ENCODE results near the gene COL18A1. TPM values are rescaled to one million over a fixed set of nuclear protein-coding genes. Genes with fewer than 3 reads are reported as not detected.

Gene COL18A1
- polyA plus RNA-seq, 3 donors from 2014 or later = 0.30 to 1.8 (median 0.46) TPM

DNA sequence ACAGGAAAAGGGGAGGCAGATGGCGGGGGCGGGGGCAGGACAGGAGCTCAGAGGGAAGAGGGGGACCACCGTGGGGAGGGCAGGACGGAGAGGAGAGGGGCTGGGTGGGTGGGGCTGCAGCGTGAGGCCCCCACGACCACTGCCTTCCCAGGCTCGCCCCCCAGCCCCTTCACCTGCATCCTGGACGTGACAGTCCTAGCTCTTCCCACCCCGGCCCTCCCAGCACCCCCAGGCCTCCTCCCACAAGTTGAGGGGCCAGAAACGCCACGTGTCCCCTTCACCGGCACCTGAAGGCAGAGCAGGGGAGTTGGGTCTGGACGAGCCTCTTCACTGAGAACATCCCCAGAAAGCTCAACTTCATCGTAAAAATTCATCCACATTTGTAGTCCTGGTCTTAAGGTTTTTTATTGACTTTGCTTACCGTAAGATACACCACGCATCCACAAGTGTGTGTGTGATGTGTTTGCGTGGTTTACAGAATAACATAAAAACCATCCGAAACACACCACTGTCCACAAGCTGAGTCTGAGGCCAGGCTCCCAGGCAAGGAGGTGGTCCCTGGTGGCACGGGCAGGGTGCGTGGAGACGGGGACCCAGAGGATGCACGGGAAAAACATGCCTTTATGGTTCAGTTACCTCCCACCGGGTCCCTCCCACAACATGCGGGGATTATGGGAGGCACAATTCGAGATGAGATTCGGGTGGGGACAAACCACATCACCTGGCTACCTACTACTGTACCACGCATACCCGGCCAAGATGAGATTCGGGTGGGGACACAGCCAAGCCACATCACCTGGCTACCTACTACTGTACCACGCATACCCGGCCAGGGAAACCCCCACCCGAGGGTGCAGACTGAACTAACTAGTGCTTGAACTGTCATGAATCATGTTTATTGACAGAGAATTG is 13.9 kb upstream of the COL18A1 start:
- no peak for DNase-seq
- Mint-ChIP-seq H3K9me3 (no peaks in the 10 kb centered on the region), H3K4me3 (no peak overlapping the region), H3K27ac (no peak overlapping the region), H3K4me1 (no peaks in the 10 kb centered on the region), H3K36me3 (no peaks in the 10 kb centered on the region), H3K27me3 (ENCODE audit: low read depth in 3 of 3) (peaks cover 2 to 17% (median 2%) of the 10 kb centered on the region in 3 donors)

GRCh38 chr21:45391743-45392572 is 13.0 kb upstream of the COL18A1 start:
- no peak overlapping the region for H3K27ac Mint-ChIP-seq
- no peak overlapping the region for H3K4me3 Mint-ChIP-seq
- H3K27me3 Mint-ChIP-seq (ENCODE audit: low read depth in 3 of 3) = peaks cover 2 to 17% (median 2%) of the 10 kb centered on the region in 3 donors
- no peak for DNase-seq
- H3K4me1 Mint-ChIP-seq = no peaks in the 10 kb centered on the region
- H3K36me3 Mint-ChIP-seq = no peaks in the 10 kb centered on the region
- no peaks in the 10 kb centered on the region for H3K9me3 Mint-ChIP-seq

GRCh38 chr21:45392573-45392971 is 12.4 kb upstream of the COL18A1 start:
- H3K27me3 Mint-ChIP-seq (ENCODE audit: low read depth in 3 of 3) = peaks cover 2 to 15% (median 2%) of the 10 kb centered on the region in 3 donors
- H3K9me3 Mint-ChIP-seq = no peaks in the 10 kb centered on the region
- H3K27ac Mint-ChIP-seq = no peak overlapping the region
- H3K4me3 Mint-ChIP-seq = no peak overlapping the region
- no peak for DNase-seq
- no peaks in the 10 kb centered on the region for H3K36me3 Mint-ChIP-seq
- no peaks in the 10 kb centered on the region for H3K4me1 Mint-ChIP-seq

DNA sequence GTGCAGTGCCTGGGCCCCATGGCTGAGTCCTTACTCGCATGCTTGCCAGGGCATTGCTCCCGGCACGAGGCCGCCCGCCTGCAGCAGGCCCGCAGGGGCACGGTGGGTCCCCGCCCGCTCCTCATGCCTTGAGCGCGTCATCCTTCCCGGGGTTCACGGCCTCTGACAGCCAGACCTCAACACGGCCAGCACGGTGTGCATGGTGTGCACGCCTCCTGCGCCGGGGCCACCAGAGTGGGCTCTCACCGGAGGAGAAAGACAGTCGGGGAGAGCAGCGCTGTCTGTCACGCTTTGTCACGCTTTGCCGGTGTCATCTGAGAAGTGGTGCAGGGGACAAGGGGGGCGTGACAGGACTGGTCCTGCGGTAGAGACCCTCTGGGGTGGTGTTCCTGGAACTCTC is 11.9 kb upstream of the COL18A1 start:
- no peaks in the 10 kb centered on the region for H3K4me1 Mint-ChIP-seq
- DNase-seq = no peak
- H3K27me3 Mint-ChIP-seq (ENCODE audit: low read depth in 3 of 3) = peaks cover 2 to 14% (median 2%) of the 10 kb centered on the region in 3 donors
- no peaks in the 10 kb centered on the region for H3K36me3 Mint-ChIP-seq
- no peak overlapping the region for H3K4me3 Mint-ChIP-seq
- H3K27ac Mint-ChIP-seq = no peak overlapping the region
- no peaks in the 10 kb centered on the region for H3K9me3 Mint-ChIP-seq

DNA sequence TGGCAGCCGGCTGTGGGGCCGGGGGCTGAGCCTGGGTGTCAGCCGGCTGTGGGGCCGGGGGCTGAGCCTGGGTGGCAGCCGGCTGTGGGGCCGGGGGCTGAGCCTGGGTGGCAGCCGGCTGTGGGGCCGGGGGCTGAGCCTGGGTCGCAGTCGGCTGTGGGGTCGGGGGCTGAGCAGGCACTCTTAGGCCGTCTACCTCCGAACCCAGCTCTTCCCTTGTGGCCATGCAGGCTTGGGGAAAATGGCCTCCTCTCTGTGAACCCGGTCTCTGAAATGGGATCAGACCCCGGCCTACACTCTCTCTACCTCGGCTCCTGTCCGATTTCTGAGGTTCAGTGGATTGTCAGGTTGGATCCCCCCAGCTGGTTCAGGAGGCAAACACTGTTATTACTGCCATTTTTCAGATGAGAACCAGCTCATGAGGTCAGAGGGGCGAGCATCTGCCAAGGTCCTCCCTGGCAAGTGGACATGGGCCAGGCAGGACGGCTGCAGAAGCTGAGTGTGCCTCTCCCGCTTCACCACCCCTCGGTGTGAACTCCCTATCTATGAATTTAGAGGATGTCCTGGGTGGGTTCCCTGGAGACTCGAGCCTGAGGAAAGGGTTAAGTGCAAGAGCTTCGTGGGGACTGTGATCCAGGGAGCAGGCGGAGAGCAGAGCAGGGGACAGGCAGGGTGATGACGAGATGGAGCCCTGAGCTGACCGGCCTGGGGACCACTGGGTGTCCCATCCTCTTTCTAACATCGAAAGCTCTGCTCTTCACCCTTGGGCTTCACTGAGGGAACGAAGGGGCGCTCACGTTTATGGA is 10.9 kb upstream of the COL18A1 start:
- Mint-ChIP-seq H3K27me3 (ENCODE audit: low read depth in 3 of 3) (peaks cover 2 to 16% (median 2%) of the 10 kb centered on the region in 3 donors), H3K27ac (no peak overlapping the region), H3K4me1 (no peaks in the 10 kb centered on the region), H3K9me3 (no peaks in the 10 kb centered on the region), H3K4me3 (no peak overlapping the region), H3K36me3 (no peaks in the 10 kb centered on the region)
- no peak for DNase-seq

GRCh38 chr21:45396620-45396995 is 8.4 kb upstream of the COL18A1 start:
- H3K27ac Mint-ChIP-seq = no peak overlapping the region
- H3K4me3 Mint-ChIP-seq = no peak overlapping the region
- no peaks in the 10 kb centered on the region for H3K4me1 Mint-ChIP-seq
- peaks cover 0 to 6% (median 0%) of the 10 kb centered on the region in 3 donors for H3K36me3 Mint-ChIP-seq
- peaks cover 0 to 6% (median 2%) of the 10 kb centered on the region in 6 donors for H3K9me3 Mint-ChIP-seq
- DNase-seq = no peak
- H3K27me3 Mint-ChIP-seq (ENCODE audit: low read depth in 3 of 3) = peaks cover 0 to 24% (median 2%) of the 10 kb centered on the region in 3 donors

GRCh38 chr21:45397381-45397780 is 7.6 kb upstream of the COL18A1 start:
- H3K27me3 Mint-ChIP-seq (ENCODE audit: low read depth in 3 of 3) = peaks cover 1 to 22% (median 5%) of the 10 kb centered on the region in 3 donors

GRCh38 chr21:45401054-45401518 is 3.9 kb upstream of the COL18A1 start:
- peaks cover 0 to 6% (median 2%) of the 10 kb centered on the region in 3 donors for H3K36me3 Mint-ChIP-seq
- no peak overlapping the region for H3K4me3 Mint-ChIP-seq
- H3K27ac Mint-ChIP-seq = no peak overlapping the region
- H3K9me3 Mint-ChIP-seq = peaks cover 0 to 7% (median 3%) of the 10 kb centered on the region in 6 donors
- H3K4me1 Mint-ChIP-seq = peaks cover 12% of the 10 kb centered on the region in 2 donors
- DNase-seq = no peak
- H3K27me3 Mint-ChIP-seq (ENCODE audit: low read depth in 3 of 3) = peaks cover 8 to 34% (median 14%) of the 10 kb centered on the region in 3 donors

More at GRCh38 chr21:45397381-45397780, 7.6 kb upstream of the COL18A1 start:
- Mint-ChIP-seq H3K36me3 (peaks cover 0 to 6% (median 0%) of the 10 kb centered on the region in 3 donors), H3K27ac (no peak overlapping the region), H3K4me3 (no peak overlapping the region), H3K9me3 (peaks cover 0 to 7% (median 2%) of the 10 kb centered on the region in 6 donors), H3K4me1 (no peaks in the 10 kb centered on the region)
- DNase-seq = no peak

DNA sequence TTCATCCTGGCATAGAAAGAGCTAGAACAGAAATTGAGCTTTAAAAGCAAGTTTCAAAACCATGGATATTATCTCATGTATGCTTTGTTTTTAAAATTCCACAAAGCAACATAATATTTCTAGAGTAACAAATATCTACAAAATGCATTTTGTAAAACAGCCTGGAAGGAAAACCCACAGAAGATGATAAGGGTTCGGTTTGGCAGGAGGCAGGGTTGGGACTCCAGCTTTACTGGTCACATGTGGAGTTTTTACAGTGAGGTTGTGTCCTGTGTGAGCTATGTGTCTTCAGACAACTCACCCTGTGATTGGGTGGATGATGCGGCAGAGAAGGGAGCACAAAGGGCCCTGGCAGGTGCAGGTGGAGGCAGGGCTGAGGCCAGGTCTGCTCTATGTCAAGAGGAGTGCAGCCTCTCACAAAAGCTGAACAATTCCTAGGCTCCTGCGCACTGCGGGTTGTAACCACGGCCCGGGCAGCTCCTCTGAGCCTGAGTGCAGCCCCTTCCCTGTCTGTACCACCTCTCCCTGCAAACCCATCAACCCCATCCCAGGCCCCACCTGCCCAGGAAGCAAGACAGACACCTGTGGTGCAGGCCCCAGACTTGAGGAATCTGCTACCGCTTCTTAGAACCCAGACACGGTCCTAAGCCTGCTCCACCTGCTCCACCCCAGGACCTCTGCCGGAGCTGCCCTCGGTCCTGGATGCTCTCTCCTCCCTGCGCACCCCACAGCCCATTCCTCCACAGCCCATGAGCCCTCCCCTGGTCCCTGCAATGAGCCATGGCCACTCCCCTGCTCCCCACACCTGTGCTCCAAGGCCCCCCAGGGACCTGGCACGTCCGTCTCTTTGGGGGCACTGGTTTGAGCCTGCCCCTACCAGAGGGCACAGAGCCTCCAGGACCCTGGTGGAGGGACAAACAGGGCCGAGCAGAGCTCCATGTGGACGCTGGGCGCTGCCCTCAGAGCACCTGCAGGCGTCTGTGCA is 2.8 kb upstream of the COL18A1 start:
- H3K36me3 Mint-ChIP-seq = peaks cover 0 to 6% (median 2%) of the 10 kb centered on the region in 3 donors
- H3K4me1 Mint-ChIP-seq = peaks cover 12% of the 10 kb centered on the region in 2 donors
- H3K27ac Mint-ChIP-seq = no peak overlapping the region
- H3K9me3 Mint-ChIP-seq = peaks cover 0 to 7% (median 3%) of the 10 kb centered on the region in 6 donors
- H3K27me3 Mint-ChIP-seq (ENCODE audit: low read depth in 3 of 3) = peaks cover 14 to 37% (median 19%) of the 10 kb centered on the region in 3 donors
- no peak for DNase-seq
- peak overlapping the region in 3 of 5 donors; percentile 7 to 40 (median 38) for H3K4me3 Mint-ChIP-seq

- H3K27ac Mint-ChIP-seq = no peak overlapping the region
- peaks cover 0 to 6% (median 2%) of the 10 kb centered on the region in 3 donors for H3K36me3 Mint-ChIP-seq
- H3K4me3 Mint-ChIP-seq = peak overlapping the region; percentile 71 to 86 (median 81)
- peaks cover 0 to 7% (median 3%) of the 10 kb centered on the region in 6 donors for H3K9me3 Mint-ChIP-seq
- peaks cover 12% of the 10 kb centered on the region in 2 donors for H3K4me1 Mint-ChIP-seq
- peaks cover 14 to 43% (median 23%) of the 10 kb centered on the region in 3 donors for H3K27me3 Mint-ChIP-seq (ENCODE audit: low read depth in 3 of 3)
- no peak for DNase-seq
Measured at GRCh38 chr21:45403133-45403824, 1.7 kb upstream of the COL18A1 start.

DNA sequence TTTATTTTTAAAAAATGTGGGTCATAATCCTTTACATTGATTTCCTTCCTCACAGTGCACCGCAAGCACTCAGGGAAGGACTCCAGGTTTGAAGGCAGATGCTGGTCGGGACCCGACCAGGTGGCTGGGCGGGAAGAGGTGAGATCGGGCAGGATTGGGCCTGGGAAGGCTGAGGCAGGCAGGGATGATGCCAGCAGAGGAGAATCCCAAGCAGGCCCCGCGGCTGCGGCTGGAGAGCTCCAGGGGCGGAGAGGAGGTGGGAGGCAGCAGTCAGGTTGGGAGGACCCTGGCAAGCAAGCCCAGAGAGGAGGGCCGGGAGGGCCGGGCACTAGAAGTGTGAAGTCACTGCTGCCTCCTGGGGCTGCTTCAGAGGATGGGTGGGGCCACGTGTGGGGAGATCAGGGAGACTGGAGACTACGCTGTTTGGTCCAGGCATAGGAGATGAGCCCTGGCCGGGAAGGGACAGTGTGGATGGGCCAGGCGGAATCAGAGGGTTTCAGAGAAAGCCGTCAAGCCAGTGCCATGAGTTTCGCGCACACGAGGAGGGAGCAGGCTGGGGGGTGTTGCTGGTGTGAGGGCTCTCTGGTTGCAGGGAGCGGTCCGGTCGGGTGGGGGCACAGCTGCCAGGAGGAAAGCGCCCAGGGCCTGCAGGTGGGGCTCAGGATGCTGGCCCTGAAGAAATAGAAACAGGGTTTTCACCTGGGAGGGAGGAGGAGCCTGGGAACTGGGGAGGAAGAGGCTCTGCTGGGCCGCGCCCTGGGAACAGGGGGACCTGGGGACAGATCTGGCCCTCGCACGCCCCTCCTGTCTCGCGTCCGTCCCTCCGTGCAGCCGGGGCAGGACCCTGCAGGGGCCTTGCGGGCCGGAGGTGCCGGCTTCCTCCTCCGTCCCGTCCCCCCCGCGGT is 888 bp upstream of the COL18A1 start:
- Mint-ChIP-seq H3K27ac (peak overlapping the region in 2 of 6 donors; percentile 30 to 42), H3K27me3 (ENCODE audit: low read depth in 3 of 3) (peaks cover 14 to 39% (median 23%) of the 10 kb centered on the region in 3 donors), H3K36me3 (peaks cover 0 to 6% (median 2%) of the 10 kb centered on the region in 3 donors), H3K4me3 (peak overlapping the region; percentile 81 to 86 (median 82)), H3K9me3 (peaks cover 0 to 7% (median 3%) of the 10 kb centered on the region in 6 donors), H3K4me1 (peaks cover 12% of the 10 kb centered on the region in 2 donors)
- DNase-seq = no peak

Data from immature natural killer cell (primary cell).